GM21526 (cell line): ENCODE results near the gene DNASE1L1.

Experiments
- ATAC-seq: cut with Tn5 transposase; IDR thresholded peaks from one replicate; pipeline ENCODE4 v1.9.1; 2021; ENCODE audit warnings: moderate library complexity; ENCODE audit not compliant: unreplicated experiment, low FRiP score

DNASE1L1 gene

DNA sequence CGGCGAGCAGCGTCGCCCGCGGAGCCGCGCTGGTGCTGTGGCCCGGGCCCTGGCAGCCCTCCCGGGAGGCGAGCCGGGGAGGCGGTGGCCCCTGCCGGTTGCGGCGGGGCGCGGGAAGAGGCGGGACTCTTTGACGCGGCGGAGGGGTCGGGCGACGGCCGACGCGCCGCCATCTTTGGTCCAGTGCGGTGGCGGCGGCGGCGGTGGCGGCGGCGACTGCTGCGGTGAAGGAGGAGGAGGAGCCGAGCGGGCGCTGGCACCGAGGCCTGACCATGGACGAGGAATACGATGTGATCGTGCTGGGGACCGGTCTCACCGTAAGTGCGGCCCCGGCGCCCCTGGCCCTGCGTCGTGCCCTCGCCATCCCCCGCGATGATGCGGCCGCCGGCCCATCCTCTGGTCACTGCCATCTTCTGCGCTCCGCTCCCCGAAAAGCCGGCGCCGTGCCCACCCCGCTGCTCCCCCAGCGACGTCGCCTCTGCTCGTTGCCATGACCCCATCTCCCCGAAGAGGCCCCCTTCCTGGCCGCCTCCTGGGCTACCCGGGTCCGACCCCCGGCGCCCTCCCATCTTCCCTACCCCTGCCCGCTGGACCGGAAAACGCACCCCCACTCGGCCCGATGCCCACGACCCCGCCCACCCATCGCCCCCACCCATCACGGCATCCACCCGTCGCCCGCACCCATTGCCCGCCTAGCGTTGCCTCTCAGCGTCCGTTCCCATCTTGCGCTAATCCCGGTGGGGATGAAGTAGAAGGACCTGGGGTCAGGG is 28.1 kb upstream of the DNASE1L1 start, which contains the start of gene GDI1:
TSS of gene GDI1 (plus strand) at position 172 of the 770 bp plus-strand sequence. CDS start at position 273, 101 bp downstream.
- no peak for ATAC-seq

DNA sequence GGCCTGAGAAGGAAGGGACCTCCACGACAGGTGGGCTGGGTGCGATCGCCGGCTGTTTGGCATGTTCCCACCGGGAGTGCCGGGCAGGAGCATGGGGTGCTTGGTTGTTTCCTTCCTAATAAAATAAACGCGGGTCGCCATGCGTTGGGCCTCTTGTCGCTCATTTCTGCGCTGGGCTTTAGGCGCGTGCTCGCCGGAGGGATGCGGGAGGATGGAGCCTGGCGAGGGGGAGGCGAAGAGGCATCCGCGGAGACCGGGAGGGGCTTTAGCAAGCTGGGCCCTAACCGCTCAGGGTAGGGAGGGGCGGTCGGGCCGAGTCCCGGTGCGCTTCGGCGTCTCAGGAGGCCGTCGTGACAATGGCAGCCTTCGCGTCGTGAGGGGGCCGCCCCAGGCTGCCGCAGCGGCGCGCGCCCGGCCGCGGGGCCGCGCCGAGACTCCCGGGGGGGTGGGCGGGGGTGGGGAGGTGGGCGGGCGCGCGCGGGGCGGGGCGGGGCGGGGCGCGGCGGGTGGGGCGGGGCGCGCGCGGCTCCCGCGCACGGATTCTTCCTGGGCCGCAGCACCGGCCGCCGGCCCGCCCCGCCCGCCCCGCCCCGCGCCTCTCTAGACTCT is 27.4 kb upstream of the DNASE1L1 start:
- no peak for ATAC-seq

DNA sequence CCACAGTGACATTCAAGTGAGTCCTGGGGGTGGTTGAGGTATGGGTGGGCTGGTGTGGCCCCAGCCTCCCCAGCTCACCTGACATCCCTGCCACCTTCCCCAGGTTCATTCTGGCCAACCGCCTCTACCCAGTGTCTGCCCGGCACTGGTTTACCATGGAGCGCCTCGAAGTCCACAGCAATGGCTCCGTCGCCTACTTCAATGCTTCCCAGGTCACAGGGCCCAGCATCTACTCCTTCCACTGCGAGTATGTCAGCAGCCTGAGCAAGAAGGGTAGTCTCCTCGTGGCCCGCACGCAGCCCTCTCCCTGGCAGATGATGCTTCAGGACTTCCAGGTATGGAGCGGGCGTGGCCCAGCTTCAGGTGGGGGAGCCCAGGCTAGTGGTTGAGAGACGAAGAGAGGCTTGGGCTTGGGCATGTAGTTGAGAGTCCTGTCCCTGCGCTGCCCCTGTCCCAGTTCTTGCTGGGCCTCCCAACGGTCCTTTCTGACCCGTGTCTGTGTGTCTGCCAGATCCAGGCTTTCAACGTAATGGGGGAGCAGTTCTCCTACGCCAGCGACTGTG is 26.2 kb upstream of the DNASE1L1 start:
- ATAC-seq, result no peak

GRCh38 chrX:154434394-154435168 is 25.5 kb upstream of the DNASE1L1 start:
- ATAC-seq, result no peak

- ATAC-seq, result no peak
These were observed 24.6 kb upstream of the DNASE1L1 start for GRCh38 chrX:154433605-154434004.

DNA sequence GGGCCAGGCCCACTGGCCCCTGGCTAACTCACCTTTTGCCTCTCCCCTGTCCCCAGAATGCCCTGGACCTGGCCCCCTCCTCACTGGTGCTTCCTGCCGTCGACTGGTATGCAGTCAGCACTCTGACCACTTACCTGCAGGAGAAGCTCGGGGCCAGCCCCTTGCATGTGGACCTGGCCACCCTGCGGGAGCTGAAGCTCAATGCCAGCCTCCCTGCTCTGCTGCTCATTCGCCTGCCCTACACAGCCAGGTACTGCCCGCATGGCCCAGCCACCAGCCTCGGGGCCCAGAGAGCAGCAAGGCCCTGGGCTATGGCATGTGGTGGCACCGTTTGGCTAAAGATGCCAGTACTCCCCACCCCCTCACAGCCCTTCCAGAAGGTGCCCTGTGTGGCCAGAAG is 23.2 kb upstream of the DNASE1L1 start:
- no peak for ATAC-seq

- no peak for ATAC-seq
These were observed 22.3 kb upstream of the DNASE1L1 start for GRCh38 chrX:154431341-154431740.

DNA sequence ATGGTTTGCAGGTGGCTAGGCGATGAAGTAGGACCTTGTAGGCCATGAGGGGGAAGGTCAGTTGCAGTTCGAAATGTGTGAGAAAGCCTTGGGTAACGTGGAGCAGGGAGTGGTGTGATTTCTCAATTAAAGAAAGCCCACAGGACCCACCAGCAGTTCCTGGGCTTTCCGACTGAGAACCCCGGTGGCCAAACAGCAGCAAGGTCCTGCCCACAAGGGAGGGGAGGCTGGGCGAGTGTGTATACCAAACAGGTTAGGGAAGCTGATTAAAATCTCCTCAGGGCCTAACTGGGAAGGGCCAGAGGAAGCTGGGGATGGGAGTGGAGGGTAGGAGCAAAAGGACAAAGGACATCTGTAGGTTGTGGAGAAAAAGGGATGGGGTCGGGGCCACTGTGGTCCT is 21.9 kb upstream of the DNASE1L1 start:
- ATAC-seq, result no peak

DNA sequence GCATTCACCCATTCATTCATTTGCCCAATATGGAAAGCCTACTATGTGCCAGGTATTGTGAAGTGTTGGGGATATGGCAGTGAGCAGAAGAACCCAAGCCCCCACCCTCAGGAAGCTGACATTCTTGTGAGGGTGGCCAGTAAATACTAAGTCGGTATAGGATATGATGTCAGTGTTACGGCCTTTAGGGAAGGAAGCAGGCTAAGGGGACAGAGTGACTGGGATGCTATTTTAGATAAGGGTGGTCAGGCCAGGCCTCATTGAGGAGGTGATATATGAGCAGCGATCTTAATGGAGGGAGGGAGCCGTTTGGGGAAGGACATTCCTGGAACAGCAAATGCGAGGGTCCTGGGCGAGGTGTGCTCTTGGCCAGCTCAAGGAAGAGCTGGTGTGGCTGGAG is 21.4 kb upstream of the DNASE1L1 start:
- ATAC-seq, result no peak

DNA sequence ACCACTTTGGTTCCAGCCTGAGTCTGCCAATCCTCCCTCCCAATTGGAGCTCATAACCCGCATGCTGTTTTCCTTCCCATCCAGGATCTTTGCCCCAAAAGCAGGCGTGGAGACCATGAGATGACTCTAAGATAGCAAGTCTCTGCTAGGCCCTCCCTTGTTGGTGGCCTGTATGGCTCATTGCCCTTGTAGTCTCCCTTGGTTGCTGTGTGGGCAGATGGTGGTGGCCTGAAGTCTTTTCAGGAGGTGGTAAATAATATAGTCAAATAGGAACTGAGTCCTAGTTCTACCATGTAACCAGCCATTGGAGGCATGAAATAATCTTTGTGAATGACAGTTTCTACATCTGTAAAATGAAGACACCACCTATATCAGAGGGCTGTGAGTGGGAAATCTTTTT is 20.7 kb upstream of the DNASE1L1 start:
- no peak for ATAC-seq

DNA sequence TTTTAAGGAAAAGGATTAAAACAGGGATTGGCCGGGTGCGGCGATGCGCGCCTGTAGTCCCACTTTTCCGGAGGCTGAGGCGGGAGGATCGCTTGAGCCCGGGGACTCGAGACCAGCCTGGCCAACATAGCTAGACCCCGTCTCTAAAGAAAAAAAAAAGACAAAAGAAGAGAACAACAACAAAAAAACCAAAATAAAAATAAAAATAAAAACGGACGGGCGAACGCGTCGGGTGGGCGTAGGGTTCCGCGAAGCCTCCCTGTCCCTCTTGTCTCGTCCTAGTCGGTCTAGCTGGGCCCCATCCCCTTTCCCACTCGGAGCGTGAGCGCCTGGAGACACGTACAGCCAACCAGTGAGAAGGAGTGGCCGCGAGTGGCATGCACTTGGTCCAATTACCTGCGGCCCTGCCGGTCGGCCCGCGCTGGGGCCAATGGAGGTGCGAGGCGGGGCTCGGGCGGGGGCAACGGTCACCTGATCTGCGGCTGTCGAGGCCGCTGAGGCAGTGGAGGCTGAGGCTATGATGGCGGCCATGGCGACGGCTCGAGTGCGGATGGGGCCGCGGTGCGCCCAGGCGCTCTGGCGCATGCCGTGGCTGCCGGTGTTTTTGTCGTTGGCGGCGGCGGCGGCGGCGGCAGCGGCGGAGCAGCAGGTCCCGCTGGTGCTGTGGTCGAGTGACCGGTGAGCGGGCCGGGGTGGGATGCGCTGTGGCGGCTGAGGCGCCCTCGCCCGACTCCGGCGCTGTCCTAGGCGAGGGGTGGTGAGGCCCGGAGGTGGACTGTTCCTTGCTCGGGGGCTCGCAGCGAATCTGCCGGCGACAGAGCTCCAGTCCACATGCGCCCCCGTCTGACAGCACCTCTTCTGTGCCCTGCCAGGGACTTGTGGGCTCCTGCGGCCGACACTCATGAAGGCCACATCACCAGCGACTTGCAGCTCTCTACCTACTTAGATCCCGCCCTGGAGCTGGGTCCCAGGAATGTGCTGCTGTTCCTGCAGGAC is 19.4 kb upstream of the DNASE1L1 start, which contains the start of gene ATP6AP1:
TSS of gene ATP6AP1 (plus strand) at position 502 of the 996 bp plus-strand sequence. CDS start at position 518, 16 bp downstream.
- peak; percentile 86 for ATAC-seq

GRCh38 chrX:154426916-154427770 is 18.1 kb upstream of the DNASE1L1 start:
- ATAC-seq, result no peak

DNA sequence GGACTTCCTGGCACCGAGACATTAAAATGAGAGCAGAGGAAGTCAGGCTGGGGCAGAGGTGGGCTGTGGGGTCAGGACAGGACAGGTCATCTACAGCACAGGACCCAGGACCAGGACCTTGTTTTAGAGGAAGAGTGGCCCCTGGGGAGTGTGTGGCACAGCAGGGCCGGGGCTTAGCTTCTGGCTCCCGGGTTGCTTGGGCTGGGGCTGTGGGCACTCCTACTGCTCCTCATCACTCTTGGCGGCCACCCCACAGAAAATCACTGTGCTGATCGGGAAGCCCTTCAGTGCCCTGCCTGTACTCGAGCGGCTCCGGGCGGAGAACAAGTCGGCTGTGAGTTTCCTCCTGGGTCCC is 11.3 kb upstream of the DNASE1L1 start:
- ATAC-seq, result no peak

DNA sequence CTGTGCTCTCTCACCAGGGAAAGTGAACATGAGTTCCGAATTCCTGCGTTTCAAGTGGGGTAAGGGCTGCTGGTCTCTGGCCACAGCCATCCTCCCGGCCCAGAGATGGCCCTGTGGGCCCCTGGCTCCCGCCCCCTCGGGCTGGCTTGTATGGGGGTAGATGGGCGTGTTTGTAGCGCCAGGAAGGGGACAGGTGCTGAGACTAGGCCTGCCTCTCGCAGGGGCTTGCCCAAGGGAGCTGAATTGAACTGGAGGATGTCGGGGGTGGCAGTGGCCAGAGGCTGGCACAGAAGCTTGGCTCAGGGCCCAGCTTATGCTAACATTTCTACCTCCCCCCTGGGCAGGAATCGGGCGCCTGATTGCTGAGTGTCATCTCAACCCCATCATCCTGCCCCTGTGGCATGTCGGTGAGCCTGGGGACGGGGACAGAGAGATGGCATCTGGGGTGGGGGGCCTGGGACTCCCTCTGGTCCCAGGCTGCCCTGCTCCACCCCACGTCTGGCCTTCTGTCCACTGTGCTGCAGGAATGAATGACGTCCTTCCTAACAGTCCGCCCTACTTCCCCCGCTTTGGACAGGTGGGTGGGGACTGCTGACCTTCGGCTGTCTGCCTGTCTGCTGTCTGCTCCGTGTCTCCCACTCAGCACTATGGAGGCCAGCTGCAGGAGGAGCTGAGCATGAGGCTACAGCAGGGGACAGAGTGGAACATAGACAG is 10.8 kb upstream of the DNASE1L1 start:
- ATAC-seq, result no peak

- ATAC-seq, result no peak
These were observed 10.1 kb upstream of the DNASE1L1 start for GRCh38 chrX:154419189-154419588.

DNA sequence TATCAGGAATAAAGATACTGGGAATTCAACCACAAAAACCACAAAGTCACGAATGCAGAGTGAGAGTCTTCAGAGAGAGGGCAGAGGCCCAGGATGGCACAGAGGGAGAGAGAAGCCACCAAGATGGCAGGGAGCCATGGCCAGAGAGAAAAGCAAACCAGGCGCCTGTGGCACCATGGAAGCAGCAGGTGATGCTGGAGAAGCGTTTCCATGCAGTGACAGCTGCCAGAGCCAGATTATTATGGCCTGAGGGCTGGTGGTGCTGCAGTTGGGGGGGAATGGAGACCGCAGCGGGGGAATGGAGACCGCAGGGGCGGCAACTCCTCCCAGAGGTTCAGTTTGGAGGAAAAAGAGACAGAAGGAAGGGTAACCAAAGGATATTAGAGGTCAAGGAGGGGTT is 8.1 kb upstream of the DNASE1L1 start:
- no peak for ATAC-seq

GRCh38 chrX:154413142-154413541 is 4.1 kb upstream of the DNASE1L1 start:
- no peak for ATAC-seq

- no peak for ATAC-seq
These were observed 3.4 kb upstream of the DNASE1L1 start for GRCh38 chrX:154412468-154412867.
